Measurements from ENCODE around the gene GAS7. TPM values are rescaled to one million over a fixed set of nuclear protein-coding genes. Genes with fewer than 3 reads are reported as not detected.

Gene GAS7
- total RNA-seq, result 78.0 TPM

GRCh38 chr17:10198509-10199249 lies at the start of gene GAS7:
Gene GAS7, minus strand, starts transcription at chr17:10198606.
- intact Hi-C loops (cut with DNase I), result no loop called here
- H3K4me3 ChIP-seq, result peak within 1 kb of the TSS; percentile 51 to 76
- H3K4me1 ChIP-seq, result no peaks in the 10 kb centered on the region
- peaks cover 4 to 8% of the 10 kb centered on the region in 2 donors for H3K9me3 ChIP-seq
- DNase-seq (ENCODE audit: low spot score in 2 of 2), result no peak
- TF ChIP-seq CTCF (IDR thresholded peaks at IDR 0.05), result no peak
- H3K27me3 ChIP-seq, result peaks cover 4% of the 10 kb centered on the region
- H3K27ac ChIP-seq, result no peak within 1 kb of the TSS
- no peaks in the 10 kb centered on the region for H3K36me3 ChIP-seq

- no peak for TF ChIP-seq CTCF (IDR thresholded peaks at IDR 0.05)
- intact Hi-C loops (cut with DNase I), result no loop called here
These were observed 49.4 kb upstream of the GAS7 start for GRCh38 chr17:10247810-10248209.

GRCh38 chr17:10243883-10244844 lies 45.8 kb upstream of the GAS7 start:
- Histone ChIP-seq H3K27me3 (no peaks in the 10 kb centered on the region), H3K4me1 (no peaks in the 10 kb centered on the region), H3K36me3 (no peaks in the 10 kb centered on the region), H3K27ac (no peak overlapping the region), H3K4me3 (no peak overlapping the region), H3K9me3 (no peaks in the 10 kb centered on the region)
- intact Hi-C loops (cut with DNase I), result no loop called here
- TF ChIP-seq CTCF (IDR thresholded peaks at IDR 0.05), result no peak
- peak in 1 of 2 donors; percentile 44 for DNase-seq (ENCODE audit: low spot score in 2 of 2)

More at GRCh38 chr17:10247810-10248209, 49.4 kb upstream of the GAS7 start:
- Histone ChIP-seq H3K4me1 (no peaks in the 10 kb centered on the region), H3K27me3 (no peaks in the 10 kb centered on the region), H3K9me3 (no peaks in the 10 kb centered on the region), H3K27ac (no peak overlapping the region), H3K4me3 (no peak overlapping the region), H3K36me3 (no peaks in the 10 kb centered on the region)
- DNase-seq (ENCODE audit: low spot score in 2 of 2), result peak in 1 of 2 donors; percentile 18

- no peak for DNase-seq (ENCODE audit: low spot score in 2 of 2)
- Histone ChIP-seq H3K4me3 (no peak overlapping the region), H3K27ac (no peak overlapping the region), H3K36me3 (no peaks in the 10 kb centered on the region), H3K4me1 (no peaks in the 10 kb centered on the region), H3K27me3 (no peaks in the 10 kb centered on the region), H3K9me3 (no peaks in the 10 kb centered on the region)
- intact Hi-C loops (cut with DNase I), result no loop called here
- no peak for TF ChIP-seq CTCF (IDR thresholded peaks at IDR 0.05)
These were observed 43.4 kb upstream of the GAS7 start for GRCh38 chr17:10241781-10242180.

- no peaks in the 10 kb centered on the region for H3K36me3 ChIP-seq
- H3K4me3 ChIP-seq, result no peak overlapping the region
- H3K27ac ChIP-seq, result no peak overlapping the region
- no peak for TF ChIP-seq CTCF (IDR thresholded peaks at IDR 0.05)
- no peaks in the 10 kb centered on the region for H3K27me3 ChIP-seq
- no peaks in the 10 kb centered on the region for H3K9me3 ChIP-seq
- intact Hi-C loops (cut with DNase I), result no loop called here
- no peak for DNase-seq (ENCODE audit: low spot score in 2 of 2)
- H3K4me1 ChIP-seq, result no peaks in the 10 kb centered on the region
These were observed 40.3 kb upstream of the GAS7 start for GRCh38 chr17:10238661-10239060.

All from ascending aorta (tissue), 2 donors.